GF-D8 (cell line): ENCODE results near the gene NDUFB4.
A peak's percentile ranks its signal among the peaks of the same experiment; 100 is the strongest.
"Not testable (repeated sequence)": the region's sequence is repeated elsewhere in the genome, so short reads cannot be mapped to it uniquely, and the experiment has no call there.

Experiments
- DNase-seq: peaks from one replicate; lab custom pipeline; 2025; lab: John Stamatoyannopoulos, UW

Gene NDUFB4

DNA sequence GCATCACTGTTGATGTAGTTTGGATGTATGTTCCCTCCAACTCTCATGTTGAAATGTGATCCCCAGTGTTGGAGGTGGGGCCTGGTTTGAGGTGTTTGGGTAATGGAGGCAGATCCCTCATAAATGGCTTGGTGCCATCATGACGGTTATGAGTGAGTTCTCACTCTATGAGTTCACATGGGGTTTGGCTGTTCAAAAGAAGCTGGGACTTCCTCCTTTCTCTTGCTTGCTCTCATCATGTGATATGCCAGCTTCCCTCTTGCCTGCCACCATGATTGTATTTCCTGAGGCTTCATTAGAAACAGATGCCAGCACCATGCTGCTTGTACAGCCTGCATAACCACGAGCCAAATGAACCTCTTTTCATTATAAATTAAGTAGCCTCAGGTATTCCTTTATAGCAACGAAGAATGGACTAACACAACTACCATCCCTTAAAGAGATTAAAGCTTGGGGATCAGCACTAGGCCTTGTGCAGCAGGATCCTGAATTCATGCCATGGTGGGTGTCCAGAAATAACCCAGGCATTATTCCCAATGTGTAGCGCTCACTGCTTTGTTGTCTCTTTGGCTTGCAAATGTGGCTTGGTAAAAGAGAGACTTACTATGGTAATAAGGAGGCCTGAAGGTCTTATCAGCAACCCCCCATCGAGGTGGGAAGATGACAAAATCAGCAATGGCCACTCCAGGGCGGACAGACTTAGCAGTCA, 41.9 kb downstream of the NDUFB4 start:
- peak; percentile 34 for DNase-seq

- not testable (repeated sequence) for DNase-seq
Measured at GRCh38 chr3:120638820-120639219, 42.7 kb downstream of the NDUFB4 start.

DNA sequence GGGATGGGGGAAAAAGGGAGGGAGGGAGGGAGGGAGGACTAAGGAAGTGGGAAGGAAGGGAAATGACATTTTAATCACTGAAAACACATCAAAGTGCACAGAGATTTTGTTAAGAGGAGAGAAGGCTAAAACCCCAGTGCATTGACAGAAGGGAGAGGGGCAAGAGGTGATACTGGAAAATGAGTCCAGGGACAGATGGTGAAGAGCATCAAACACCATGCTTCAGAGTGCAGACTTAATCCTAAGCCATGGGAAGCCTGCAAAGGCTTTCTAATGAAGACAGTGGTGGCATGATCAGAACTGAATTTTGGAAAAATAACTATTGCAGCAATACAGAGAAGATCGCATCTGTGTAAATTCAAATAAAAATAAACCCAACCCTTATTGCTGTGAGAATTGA, 44.1 kb downstream of the NDUFB4 start:
- no peak for DNase-seq

DNA sequence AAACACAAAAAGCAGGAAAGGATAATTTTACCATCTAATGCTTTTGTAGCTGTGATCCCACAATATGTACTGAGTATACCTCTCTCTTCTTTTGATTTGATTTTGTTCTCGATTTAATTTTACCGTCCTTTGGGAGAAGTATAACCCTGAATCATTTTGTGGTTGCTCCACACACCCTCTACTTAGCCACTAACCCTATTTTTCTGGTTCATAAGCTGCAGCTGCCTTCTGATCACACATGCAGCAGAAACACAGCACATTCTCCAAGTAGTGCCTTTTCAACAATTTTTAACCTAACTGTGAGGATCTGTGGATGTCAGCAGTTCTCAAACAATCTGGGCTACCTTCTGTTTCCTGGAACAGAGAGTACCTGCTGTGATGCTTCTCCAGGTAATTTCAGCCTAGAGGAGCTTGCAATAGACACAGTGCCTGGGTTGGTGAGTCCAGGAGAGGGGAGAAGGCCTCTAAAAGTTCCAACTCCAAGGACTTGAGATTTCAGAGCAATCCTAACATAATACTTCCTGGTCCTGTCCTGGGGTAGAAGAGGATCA, 45.6 kb downstream of the NDUFB4 start:
- DNase-seq, result no peak

GRCh38 chr3:120642368-120642948, 46.3 kb downstream of the NDUFB4 start:
- DNase-seq, result peak; percentile 61

GRCh38 chr3:120645083-120645845, 49.1 kb downstream of the NDUFB4 start:
- DNase-seq, result no peak

DNA sequence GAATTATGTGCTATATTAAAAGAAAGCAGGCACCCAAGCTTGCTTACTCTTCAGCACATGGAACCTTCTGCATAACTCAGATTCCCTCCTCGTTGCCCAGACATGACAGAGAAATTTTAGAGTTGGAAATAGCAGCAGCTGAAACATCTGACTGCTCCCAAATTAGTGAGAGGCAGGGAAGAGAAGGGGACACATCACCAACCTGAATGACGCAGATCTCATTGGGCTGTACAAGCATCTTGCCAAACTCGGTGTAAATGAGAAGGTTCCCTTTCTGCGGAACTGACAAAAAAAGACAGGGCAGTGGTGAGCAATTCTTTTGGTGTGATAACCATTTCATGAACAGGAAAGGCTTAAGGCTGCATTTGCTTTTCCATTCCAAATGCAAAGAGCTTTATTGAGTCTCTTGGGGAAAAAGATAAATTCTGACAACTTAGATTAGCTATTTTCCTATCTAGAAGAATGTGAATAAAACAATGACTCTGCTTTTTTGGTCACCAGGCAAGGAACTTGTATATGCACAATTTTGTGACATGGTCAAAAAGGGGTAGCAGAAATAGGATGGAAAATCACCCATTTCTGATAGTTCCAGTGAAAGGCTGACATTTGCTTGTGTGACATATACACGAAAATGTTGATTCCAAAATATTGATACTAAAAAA, 50.8 kb downstream of the NDUFB4 start:
- no peak for DNase-seq

DNA sequence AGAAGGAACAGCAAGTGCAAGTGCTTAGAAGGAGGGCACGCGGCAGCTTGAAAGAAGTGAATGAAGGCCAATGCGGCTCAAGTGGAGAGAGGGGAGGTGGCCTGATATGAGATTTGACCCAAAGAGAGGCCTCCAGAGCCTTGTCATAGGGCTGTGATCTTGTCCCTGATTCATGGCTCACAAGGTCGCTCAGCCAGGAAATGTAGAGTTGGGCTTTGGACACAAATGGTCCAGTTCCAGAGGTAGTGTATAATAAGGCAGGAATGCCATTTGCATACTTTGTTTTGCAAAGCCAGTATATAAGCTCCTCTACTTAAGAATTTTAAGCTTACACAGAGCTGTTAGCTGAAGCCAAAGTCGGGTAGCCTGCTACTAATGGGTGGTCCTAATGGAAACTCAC, 52.2 kb downstream of the NDUFB4 start:
- DNase-seq, result no peak

DNA sequence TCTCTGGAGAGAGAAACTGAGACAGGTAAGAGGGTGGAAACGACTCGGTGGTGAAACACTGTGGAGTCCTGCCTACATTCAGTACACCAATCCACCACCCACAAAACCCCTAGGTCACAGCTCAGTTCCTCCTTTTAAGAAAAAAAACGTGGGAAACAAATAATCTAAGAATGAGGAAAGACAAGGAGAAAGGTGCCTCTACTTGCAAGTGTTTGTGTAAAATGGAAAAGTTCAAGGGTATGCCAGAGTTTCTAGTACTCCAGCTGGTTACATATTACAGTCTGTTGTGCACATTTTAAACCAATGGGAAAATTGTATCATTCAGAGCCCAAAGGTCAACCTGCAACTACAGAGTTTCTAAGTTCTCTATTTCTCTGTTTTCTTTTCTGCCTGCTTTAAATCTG, 53.7 kb downstream of the NDUFB4 start:
- no peak for DNase-seq

- DNase-seq, result no peak
Measured at GRCh38 chr3:120650311-120650710, 54.2 kb downstream of the NDUFB4 start.
